AG09309 (cell line): ENCODE data around the gene EGFR.

Experiments
- DNase-seq: peaks from one replicate; pipeline ENCODE4 v3.0.0-alpha.2; 2010; ENCODE audit warnings: low read depth
- H3K4me3 ChIP-seq: 2 replicates; pipeline ENCODE4 v1.5.1; 2011; ENCODE audit warnings: mild to moderate bottlenecking, low read depth, low read length, moderate library complexity; ENCODE audit not compliant: control insufficient read depth
- CTCF ChIP-seq: IDR thresholded peaks from 2 replicates; pipeline ENCODE4 v1.5.1; 2011; ENCODE audit warnings: mild to moderate bottlenecking, low read depth, low read length, inconsistent platforms; ENCODE audit not compliant: insufficient read depth, control insufficient read depth; ENCODE audit errors: missing control alignments

EGFR gene

GRCh38 chr7:55147736-55148135 lies 128.9 kb downstream of the EGFR start:
- no peak overlapping the region for H3K4me3 ChIP-seq
- DNase-seq = no peak
- no peak for TF ChIP-seq CTCF

- no peak for TF ChIP-seq CTCF
- DNase-seq = no peak
- H3K4me3 ChIP-seq = no peak overlapping the region
Measured at GRCh38 chr7:55148571-55148970, 129.8 kb downstream of the EGFR start.

GRCh38 chr7:55149001-55149400 lies 130.2 kb downstream of the EGFR start:
- no peak for TF ChIP-seq CTCF

GRCh38 chr7:55150166-55150565 lies 131.3 kb downstream of the EGFR start:
- DNase-seq = no peak
- TF ChIP-seq CTCF = no peak
- no peak overlapping the region for H3K4me3 ChIP-seq

More at GRCh38 chr7:55149001-55149400, 130.2 kb downstream of the EGFR start:
- no peak overlapping the region for H3K4me3 ChIP-seq
- DNase-seq = no peak

- no peak for DNase-seq
- no peak for TF ChIP-seq CTCF
- H3K4me3 ChIP-seq = no peak overlapping the region
Measured at GRCh38 chr7:55150709-55151451, 132.1 kb downstream of the EGFR start.

- no peak overlapping the region for H3K4me3 ChIP-seq
- DNase-seq = no peak
- no peak for TF ChIP-seq CTCF
Measured at GRCh38 chr7:55152516-55152915, 133.7 kb downstream of the EGFR start.
